Panc1 (cell line): ENCODE measurements around the gene GRID1. TPM values are rescaled to one million over a fixed set of nuclear protein-coding genes. Genes with fewer than 3 reads are reported as not detected.

Experiments
- ATAC-seq: fragments of 200-7000 bp; cut with Tn5 transposase; 2 replicates; pipeline ENCODE4 v1.9.1; 2020; ENCODE audit warnings: mild to moderate bottlenecking, moderate library complexity
- BruUV-seq: library from RNA; stranded (reverse); fragments of 400-500 nt; replicated peaks from 2 replicates; lab custom pipeline; 2021; lab: Mats Ljungman, UMichigan
- CTCF ChIA-PET: fragments of 300-600 bp; sonication (Branson Sonifier 250); formaldehyde crosslinking; loops from one replicate; lab custom pipeline; 2022; ENCODE audit warnings: antibody characterized with exemption; lab: Charles Lee
- POLR2A ChIA-PET: fragments of 300-600 bp; sonication (Branson Sonifier 250); formaldehyde crosslinking; loops from one replicate; lab custom pipeline; 2022; ENCODE audit warnings: antibody characterized with exemption; lab: Charles Lee
- DNase-seq: peaks from one replicate; pipeline ENCODE4 v3.0.0-alpha.2; 2010; ENCODE audit warnings: low read depth, low spot score
- H3K27ac ChIP-seq: 2 replicates; pipeline ENCODE4 v1.5.1; 2011; ENCODE audit warnings: mild to moderate bottlenecking, low read length, inconsistent platforms
- H3K27me3 ChIP-seq: fragments of 200-500 bp; sonication (Bioruptor generic); 2 replicates; pipeline ENCODE4 v1.6.0; 2014; ENCODE audit warnings: low read length, inconsistent platforms; ENCODE audit not compliant: control insufficient read depth, insufficient read depth
- H3K36me3 ChIP-seq: fragments of 200-500 bp; sonication (Bioruptor generic); 2 replicates; pipeline ENCODE4 v1.5.1; 2014; ENCODE audit warnings: inconsistent platforms, mild to moderate bottlenecking, low read length, moderate library complexity; ENCODE audit not compliant: control insufficient read depth, insufficient read depth
- H3K4me1 ChIP-seq: 2 replicates; pipeline ENCODE4 v1.5.1; 2011; ENCODE audit warnings: inconsistent platforms, mild to moderate bottlenecking, low read length, moderate library complexity; ENCODE audit not compliant: control insufficient read depth, insufficient read depth
- H3K4me3 ChIP-seq, 2 experiments: 2 replicates each; pipeline ENCODE4 v1.5.1; 2011 to 2012; ENCODE audit warnings: low read depth in 2 of 2, low read length in 2 of 2, mild to moderate bottlenecking in 2 of 2, inconsistent platforms in 1 of 2, moderate library complexity in 1 of 2
- H3K9me3 ChIP-seq: fragments of 200-500 bp; sonication (Bioruptor generic); 2 replicates; pipeline ENCODE4 v1.5.1; 2014; ENCODE audit warnings: low read depth, mild to moderate bottlenecking, inconsistent platforms, low read length, moderate library complexity; ENCODE audit not compliant: control insufficient read depth, insufficient read depth
- CTCF ChIP-seq: fragments of 450-650 bp; IDR thresholded peaks from 2 replicates; pipeline ENCODE4 v1.5.1; 2017; ENCODE audit warnings: mild to moderate bottlenecking
- POLR2AphosphoS5 ChIP-seq: IDR thresholded peaks from 2 replicates; pipeline ENCODE4 v1.6.1; 2012; ENCODE audit warnings: mild to moderate bottlenecking, low read depth, low read length, moderate library complexity
- REST ChIP-seq, 2 experiments: IDR thresholded peaks; 2 replicates each; pipeline ENCODE4 v1.6.1; 2011 to 2012; ENCODE audit warnings: low read depth in 2 of 2, control low read depth in 1 of 2, low read length in 1 of 2, mild to moderate bottlenecking in 1 of 2, moderate library complexity in 1 of 2; ENCODE audit not compliant: insufficient read depth in 1 of 2
- SIN3A ChIP-seq: IDR thresholded peaks from 2 replicates; pipeline ENCODE4 v1.6.1; 2012; ENCODE audit warnings: low read depth, mild to moderate bottlenecking, low read length, moderate library complexity, borderline replicate concordance; ENCODE audit not compliant: insufficient read depth
- TCF7L2 ChIP-seq: IDR thresholded peaks from 2 replicates; pipeline ENCODE4 v1.6.1; 2011; ENCODE audit warnings: mild to moderate bottlenecking, low read depth, low read length, inconsistent platforms
- in situ Hi-C: cut with HindIII; loops from 2 replicates; pipeline ENCODE4 v1.10.0; 2016; ENCODE audit warnings: low sequenced_read_pairs, low pct_unique_long_range_greater_than_20kb
- intact Hi-C: fragments of 100-400 bp; cut with micrococcal nuclease; formaldehyde crosslinking; loops from one replicate; pipeline ENCODE4 v1.10.0; 2022; ENCODE audit not compliant: unreplicated experiment
- total RNA-seq: library from RNA; stranded (reverse); gene quantifications from one replicate; pipeline ENCODE4 v1.2.1, GENCODE V29; 2021; ENCODE audit not compliant: unreplicated experiment

GRID1 gene
- total RNA-seq, 1 experiment from 2014 or later, result 2.3 TPM

GRCh38 chr10:86221442-86222335, 144.9 kb downstream of the GRID1 start:
- CTCF ChIA-PET, result no interaction called here
- TF ChIP-seq TCF7L2 (no peak), POLR2AphosphoS5 (no peak), CTCF (no peak), REST (IDR thresholded peaks at IDR 0.05; ENCODE audit: insufficient read depth in 1 of 2, low read depth in 2 of 2, low read length in 1 of 2) (no peak), SIN3A (no peak)
- no peak overlapping the region for H3K27ac ChIP-seq
- in situ Hi-C loops, result no loop called here
- no peaks in the 10 kb centered on the region for H3K9me3 ChIP-seq
- intact Hi-C loops, result no loop called here
- no peak overlapping the region for H3K4me3 ChIP-seq
- BruUV-seq, result no TSS peak
- no peak for ATAC-seq
- no peaks in the 10 kb centered on the region for H3K4me1 ChIP-seq
- H3K27me3 ChIP-seq, result no peaks in the 10 kb centered on the region
- no peak for DNase-seq
- POLR2A ChIA-PET, result no interaction called here
- H3K36me3 ChIP-seq, result no peaks in the 10 kb centered on the region

GRCh38 chr10:86220626-86221025, 146.0 kb downstream of the GRID1 start:
- POLR2A ChIA-PET, result no interaction called here
- in situ Hi-C loops (no loop called here), intact Hi-C loops (no loop called here)
- Histone ChIP-seq H3K27me3 (no peaks in the 10 kb centered on the region), H3K4me1 (no peaks in the 10 kb centered on the region), H3K36me3 (no peaks in the 10 kb centered on the region), H3K27ac (no peak overlapping the region), H3K4me3 (no peak overlapping the region), H3K9me3 (no peaks in the 10 kb centered on the region)
- DNase-seq (no peak), ATAC-seq (no peak)
- no TSS peak for BruUV-seq
- CTCF ChIA-PET, result no interaction called here
- no peak for TF ChIP-seq TCF7L2
- TF ChIP-seq POLR2AphosphoS5, result no peak
- no peak for TF ChIP-seq CTCF
- TF ChIP-seq REST (IDR thresholded peaks at IDR 0.05; ENCODE audit: insufficient read depth in 1 of 2, low read depth in 2 of 2, low read length in 1 of 2), result no peak
- no peak for TF ChIP-seq SIN3A
